ENCODE data around the gene CLDN1.
"Not testable (repeated sequence)": the region's sequence is repeated elsewhere in the genome, so short reads cannot be mapped to it uniquely, and the experiment has no call there.

CLDN1 gene

GRCh38 chr3:190294030-190294429, 28.2 kb downstream of the CLDN1 start:
- no peak overlapping the region for H3K4me3 ChIP-seq (ENCODE audit: low read depth, low read length)

GRCh38 chr3:190293621-190294020, 28.6 kb downstream of the CLDN1 start:
- no peak overlapping the region for H3K4me3 ChIP-seq (ENCODE audit: low read depth, low read length)

- H3K4me3 ChIP-seq (ENCODE audit: low read depth, low read length) = no peak overlapping the region
Observed at GRCh38 chr3:190291994-190292584, 30.2 kb downstream of the CLDN1 start.

- no peak overlapping the region for H3K4me3 ChIP-seq (ENCODE audit: low read depth, low read length)
Observed at GRCh38 chr3:190289989-190290388, 32.3 kb downstream of the CLDN1 start.

- H3K4me3 ChIP-seq (ENCODE audit: low read depth, low read length) = no peak overlapping the region
Observed at GRCh38 chr3:190288836-190289235, 33.4 kb downstream of the CLDN1 start.

- H3K4me3 ChIP-seq (ENCODE audit: low read depth, low read length) = no peak overlapping the region
Observed at GRCh38 chr3:190286014-190286413, 36.2 kb downstream of the CLDN1 start.

- no peak overlapping the region for H3K4me3 ChIP-seq (ENCODE audit: low read depth, low read length)
Observed at GRCh38 chr3:190281308-190282051, 40.8 kb downstream of the CLDN1 start.

- no peak overlapping the region for H3K4me3 ChIP-seq (ENCODE audit: low read depth, low read length)
Observed at GRCh38 chr3:190279690-190280089, 42.6 kb downstream of the CLDN1 start.

GRCh38 chr3:190272747-190273146, 49.5 kb downstream of the CLDN1 start:
- no peak overlapping the region for H3K4me3 ChIP-seq (ENCODE audit: low read depth, low read length)

GRCh38 chr3:190269101-190269500, 53.1 kb downstream of the CLDN1 start:
- H3K4me3 ChIP-seq (ENCODE audit: low read depth, low read length) = no peak overlapping the region

GRCh38 chr3:190267464-190267863, 54.8 kb downstream of the CLDN1 start:
- not testable (repeated sequence) for H3K4me3 ChIP-seq (ENCODE audit: low read depth, low read length)

- no peak overlapping the region for H3K4me3 ChIP-seq (ENCODE audit: low read depth, low read length)
Observed at GRCh38 chr3:190266913-190267290, 55.3 kb downstream of the CLDN1 start.

- no peak overlapping the region for H3K4me3 ChIP-seq (ENCODE audit: low read depth, low read length)
Observed at GRCh38 chr3:190266265-190266912, 55.9 kb downstream of the CLDN1 start.

GRCh38 chr3:190265796-190266195, 56.5 kb downstream of the CLDN1 start:
- H3K4me3 ChIP-seq (ENCODE audit: low read depth, low read length) = no peak overlapping the region

GRCh38 chr3:190265126-190265525, 57.1 kb downstream of the CLDN1 start:
- H3K4me3 ChIP-seq (ENCODE audit: low read depth, low read length) = no peak overlapping the region

- H3K4me3 ChIP-seq (ENCODE audit: low read depth, low read length) = no peak overlapping the region
Observed at GRCh38 chr3:190261740-190262139, 60.5 kb downstream of the CLDN1 start.

GRCh38 chr3:190261015-190261414, 61.2 kb downstream of the CLDN1 start:
- no peak overlapping the region for H3K4me3 ChIP-seq (ENCODE audit: low read depth, low read length)

- H3K4me3 ChIP-seq (ENCODE audit: low read depth, low read length) = no peak overlapping the region
Observed at GRCh38 chr3:190260301-190260700, 61.9 kb downstream of the CLDN1 start.

GRCh38 chr3:190258634-190259033, 63.6 kb downstream of the CLDN1 start:
- no peak overlapping the region for H3K4me3 ChIP-seq (ENCODE audit: low read depth, low read length)

Data from iPS-11a (cell line).